PFSK-1 (cell line): ENCODE measurements around the gene ADAMTS17.

ENCODE experiments used
- FOXP2 ChIP-seq: optimal IDR thresholded peaks from 2 replicates; pipeline ENCODE3; 2011; ENCODE audit warnings: borderline replicate concordance, control low read depth, inconsistent platforms; ENCODE audit not compliant: insufficient read depth; ENCODE audit errors: extremely low read length, extremely low read depth
- POLR2AphosphoS5 ChIP-seq: IDR thresholded peaks from 2 replicates; pipeline ENCODE4 v1.6.1; 2012; ENCODE audit warnings: low read depth, mild to moderate bottlenecking, control low read depth, low read length, moderate library complexity
- REST ChIP-seq, 2 experiments: IDR thresholded peaks; 2 replicates each; pipeline versions ENCODE4 v1.6.1 to v1.8.0; 2011 to 2012; ENCODE audit warnings: low read depth in 2 of 2, low read length in 2 of 2, control low read depth in 1 of 2, inconsistent platforms in 1 of 2, mild to moderate bottlenecking in 1 of 2, moderate library complexity in 1 of 2; ENCODE audit not compliant: insufficient read depth in 1 of 2
- SIN3A ChIP-seq: IDR thresholded peaks from 2 replicates; pipeline ENCODE4 v1.6.1; 2012; ENCODE audit warnings: mild to moderate bottlenecking, low read length, moderate library complexity, borderline replicate concordance; ENCODE audit not compliant: insufficient read depth
- TAF1 ChIP-seq: IDR thresholded peaks from 2 replicates; pipeline ENCODE4 v1.6.1; 2012; ENCODE audit warnings: low read length, control low read depth, borderline replicate concordance; ENCODE audit not compliant: insufficient read depth

The ADAMTS17 gene

GRCh38 chr15:100019601-100020000 lies 322.2 kb downstream of the ADAMTS17 start:
- TF ChIP-seq POLR2AphosphoS5 (no peak), FOXP2 (no peak), REST (IDR thresholded peaks at IDR 0.05; ENCODE audit: insufficient read depth in 1 of 2, low read depth in 2 of 2, low read length in 2 of 2) (no peak), TAF1 (no peak), SIN3A (no peak)

- TF ChIP-seq TAF1 (no peak), REST (IDR thresholded peaks at IDR 0.05; ENCODE audit: insufficient read depth in 1 of 2, low read depth in 2 of 2, low read length in 2 of 2) (no peak), POLR2AphosphoS5 (no peak), FOXP2 (no peak), SIN3A (no peak)
Observed at GRCh38 chr15:100018191-100018590, 323.6 kb downstream of the ADAMTS17 start.

- TF ChIP-seq POLR2AphosphoS5 (no peak), TAF1 (no peak), FOXP2 (no peak), REST (IDR thresholded peaks at IDR 0.05; ENCODE audit: insufficient read depth in 1 of 2, low read depth in 2 of 2, low read length in 2 of 2) (no peak), SIN3A (no peak)
Observed at GRCh38 chr15:100017140-100017539, 324.6 kb downstream of the ADAMTS17 start.

GRCh38 chr15:100016632-100017031 lies 325.1 kb downstream of the ADAMTS17 start:
- no peak for TF ChIP-seq FOXP2
- no peak for TF ChIP-seq TAF1
- no peak for TF ChIP-seq REST (IDR thresholded peaks at IDR 0.05; ENCODE audit: insufficient read depth in 1 of 2, low read depth in 2 of 2, low read length in 2 of 2)
- TF ChIP-seq SIN3A = no peak
- TF ChIP-seq POLR2AphosphoS5 = no peak

- TF ChIP-seq SIN3A (no peak), FOXP2 (no peak), REST (IDR thresholded peaks at IDR 0.05; ENCODE audit: insufficient read depth in 1 of 2, low read depth in 2 of 2, low read length in 2 of 2) (no peak), TAF1 (no peak), POLR2AphosphoS5 (no peak)
Observed at GRCh38 chr15:100011235-100011634, 330.5 kb downstream of the ADAMTS17 start.
